ENCODE results near the gene SNAI3.

SNAI3 gene

GRCh38 chr16:88678224-88678979 lies 7.9 kb downstream of the SNAI3 start:
- no peak for DNase-seq (ENCODE audit: low read depth)
- no peak overlapping the region for H3K4me3 ChIP-seq (ENCODE audit: control insufficient read depth, low read depth, low read length)
- TF ChIP-seq CTCF (conservative IDR thresholded peaks at IDR 0.05; ENCODE audit: control insufficient read depth, insufficient read depth, low read depth, low read length), result no peak

GRCh38 chr16:88677721-88678120 lies 8.6 kb downstream of the SNAI3 start:
- TF ChIP-seq CTCF (conservative IDR thresholded peaks at IDR 0.05; ENCODE audit: control insufficient read depth, insufficient read depth, low read depth, low read length), result no peak
- H3K4me3 ChIP-seq (ENCODE audit: control insufficient read depth, low read depth, low read length), result no peak overlapping the region
- no peak for DNase-seq (ENCODE audit: low read depth)

GRCh38 chr16:88676502-88677242 lies 9.6 kb downstream of the SNAI3 start:
- no peak for DNase-seq (ENCODE audit: low read depth)
- TF ChIP-seq CTCF (conservative IDR thresholded peaks at IDR 0.05; ENCODE audit: control insufficient read depth, insufficient read depth, low read depth, low read length), result no peak
- H3K4me3 ChIP-seq (ENCODE audit: control insufficient read depth, low read depth, low read length), result no peak overlapping the region

GRCh38 chr16:88673716-88674379 lies 12.5 kb downstream of the SNAI3 start:
- no peak for TF ChIP-seq CTCF (conservative IDR thresholded peaks at IDR 0.05; ENCODE audit: control insufficient read depth, insufficient read depth, low read depth, low read length)
- no peak for DNase-seq (ENCODE audit: low read depth)
- H3K4me3 ChIP-seq (ENCODE audit: control insufficient read depth, low read depth, low read length), result no peak overlapping the region

GRCh38 chr16:88672776-88673175 lies 13.5 kb downstream of the SNAI3 start:
- peak; percentile 12 for TF ChIP-seq CTCF (conservative IDR thresholded peaks at IDR 0.05; ENCODE audit: control insufficient read depth, insufficient read depth, low read depth, low read length)
- no peak for DNase-seq (ENCODE audit: low read depth)
- H3K4me3 ChIP-seq (ENCODE audit: control insufficient read depth, low read depth, low read length), result no peak overlapping the region

- no peak for DNase-seq (ENCODE audit: low read depth)
- TF ChIP-seq CTCF (conservative IDR thresholded peaks at IDR 0.05; ENCODE audit: control insufficient read depth, insufficient read depth, low read depth, low read length), result no peak
- H3K4me3 ChIP-seq (ENCODE audit: control insufficient read depth, low read depth, low read length), result no peak overlapping the region
Measured at GRCh38 chr16:88671806-88672205, 14.5 kb downstream of the SNAI3 start.
